Erythroblast (primary cell): ENCODE results near the gene PRPF18.

Source experiments
- GATA1 ChIP-seq: IDR thresholded peaks from 2 replicates; pipeline ENCODE4 v1.6.1; 2011; ENCODE audit warnings: low read depth, mild to moderate bottlenecking, control low read depth, low read length, moderate library complexity
- POLR2A ChIP-seq: IDR thresholded peaks from 2 replicates; pipeline ENCODE4 v1.6.1; 2011; ENCODE audit warnings: mild to moderate bottlenecking, low read length

- TF ChIP-seq POLR2A (no peak), GATA1 (no peak)
Measured at GRCh38 chr10:13631594-13631993, 44.8 kb downstream of the PRPF18 start.
